ENCODE measurements around the gene CNKSR3.

Gene CNKSR3

GRCh38 chr6:154457046-154457713 is 53.3 kb downstream of the CNKSR3 start:
- DNase-seq (ENCODE audit: low read depth), result peak; percentile 74

GRCh38 chr6:154453329-154453728 is 57.2 kb downstream of the CNKSR3 start:
- no peak for DNase-seq (ENCODE audit: low read depth)

GRCh38 chr6:154450498-154450897 is 60.0 kb downstream of the CNKSR3 start:
- DNase-seq (ENCODE audit: low read depth), result no peak

GRCh38 chr6:154448448-154449096 is 61.9 kb downstream of the CNKSR3 start:
- DNase-seq (ENCODE audit: low read depth), result peak; percentile 88

GRCh38 chr6:154447954-154448353 is 62.5 kb downstream of the CNKSR3 start:
- peak; percentile 29 for DNase-seq (ENCODE audit: low read depth)

GRCh38 chr6:154446984-154447383 is 63.5 kb downstream of the CNKSR3 start:
- no peak for DNase-seq (ENCODE audit: low read depth)

- DNase-seq (ENCODE audit: low read depth), result no peak
These were observed 65.1 kb downstream of the CNKSR3 start for GRCh38 chr6:154445417-154445816.

- no peak for DNase-seq (ENCODE audit: low read depth)
These were observed 68.5 kb downstream of the CNKSR3 start for GRCh38 chr6:154441995-154442310.

- DNase-seq (ENCODE audit: low read depth), result no peak
These were observed 70.0 kb downstream of the CNKSR3 start for GRCh38 chr6:154440422-154441043.

GRCh38 chr6:154440022-154440421 is 70.5 kb downstream of the CNKSR3 start:
- DNase-seq (ENCODE audit: low read depth), result no peak

- DNase-seq (ENCODE audit: low read depth), result no peak
These were observed 71.5 kb downstream of the CNKSR3 start for GRCh38 chr6:154438882-154439415.

GRCh38 chr6:154435400-154435945 is 75.0 kb downstream of the CNKSR3 start:
- DNase-seq (ENCODE audit: low read depth), result no peak

GRCh38 chr6:154434662-154435061 is 75.8 kb downstream of the CNKSR3 start:
- no peak for DNase-seq (ENCODE audit: low read depth)

- DNase-seq (ENCODE audit: low read depth), result peak; percentile 22
These were observed 76.8 kb downstream of the CNKSR3 start for GRCh38 chr6:154433477-154434241.

GRCh38 chr6:154432533-154433476 is 77.7 kb downstream of the CNKSR3 start:
- DNase-seq (ENCODE audit: low read depth), result peak; percentile 34

GRCh38 chr6:154430481-154430919 is 80.0 kb downstream of the CNKSR3 start:
- DNase-seq (ENCODE audit: low read depth), result no peak

GRCh38 chr6:154429711-154430110 is 80.8 kb downstream of the CNKSR3 start:
- no peak for DNase-seq (ENCODE audit: low read depth)

GRCh38 chr6:154428897-154429296 is 81.6 kb downstream of the CNKSR3 start:
- DNase-seq (ENCODE audit: low read depth), result no peak

- no peak for DNase-seq (ENCODE audit: low read depth)
These were observed 83.0 kb downstream of the CNKSR3 start for GRCh38 chr6:154427446-154427845.

- no peak for DNase-seq (ENCODE audit: low read depth)
These were observed 83.5 kb downstream of the CNKSR3 start for GRCh38 chr6:154426997-154427396.

GRCh38 chr6:154425034-154425433 is 85.5 kb downstream of the CNKSR3 start:
- DNase-seq (ENCODE audit: low read depth), result no peak
